ENCODE results near the gene WDR35.
A peak's percentile ranks its signal among the peaks of the same experiment; 100 is the strongest.

WDR35 gene

DNA sequence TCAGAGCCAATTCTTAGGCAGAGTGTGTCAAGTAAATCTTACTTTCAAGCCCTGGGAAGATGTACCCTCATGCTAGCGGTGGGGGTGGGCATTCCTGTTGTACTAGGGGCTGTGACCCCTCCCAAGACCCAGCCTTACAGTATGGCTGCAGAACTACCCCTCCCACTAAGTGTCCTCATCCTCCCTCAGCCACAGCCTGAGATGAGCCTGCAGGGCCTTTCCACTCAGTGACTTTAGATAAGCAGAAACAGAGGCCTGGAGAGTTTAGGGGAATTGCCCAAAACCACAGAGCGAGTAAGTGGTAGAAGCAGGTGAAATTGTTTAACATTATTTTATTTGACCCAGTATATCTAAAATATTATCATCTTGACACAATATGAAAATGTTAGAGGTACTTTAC is 124.8 kb downstream of the WDR35 start:
- DNase-seq: no peak

DNA sequence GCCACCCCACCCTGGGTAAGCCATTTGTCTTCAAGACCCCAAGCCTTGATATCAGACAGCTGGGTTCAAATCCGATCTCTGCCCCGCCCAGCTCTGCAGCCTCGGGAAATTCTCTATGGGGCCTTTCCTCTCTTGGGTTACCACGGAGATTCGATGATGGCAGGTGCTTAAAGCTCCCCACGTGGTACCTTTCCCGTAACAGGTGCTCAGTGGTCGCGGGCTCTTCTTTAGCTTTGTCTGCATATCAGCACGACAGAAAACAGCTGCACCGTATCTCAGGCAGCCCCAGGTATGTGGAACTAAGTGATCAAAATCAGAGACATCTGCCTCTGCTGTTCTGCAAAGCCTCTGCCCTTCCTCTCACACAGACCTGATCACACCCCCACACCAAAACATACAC is 125.5 kb downstream of the WDR35 start:
- DNase-seq: no peak

DNA sequence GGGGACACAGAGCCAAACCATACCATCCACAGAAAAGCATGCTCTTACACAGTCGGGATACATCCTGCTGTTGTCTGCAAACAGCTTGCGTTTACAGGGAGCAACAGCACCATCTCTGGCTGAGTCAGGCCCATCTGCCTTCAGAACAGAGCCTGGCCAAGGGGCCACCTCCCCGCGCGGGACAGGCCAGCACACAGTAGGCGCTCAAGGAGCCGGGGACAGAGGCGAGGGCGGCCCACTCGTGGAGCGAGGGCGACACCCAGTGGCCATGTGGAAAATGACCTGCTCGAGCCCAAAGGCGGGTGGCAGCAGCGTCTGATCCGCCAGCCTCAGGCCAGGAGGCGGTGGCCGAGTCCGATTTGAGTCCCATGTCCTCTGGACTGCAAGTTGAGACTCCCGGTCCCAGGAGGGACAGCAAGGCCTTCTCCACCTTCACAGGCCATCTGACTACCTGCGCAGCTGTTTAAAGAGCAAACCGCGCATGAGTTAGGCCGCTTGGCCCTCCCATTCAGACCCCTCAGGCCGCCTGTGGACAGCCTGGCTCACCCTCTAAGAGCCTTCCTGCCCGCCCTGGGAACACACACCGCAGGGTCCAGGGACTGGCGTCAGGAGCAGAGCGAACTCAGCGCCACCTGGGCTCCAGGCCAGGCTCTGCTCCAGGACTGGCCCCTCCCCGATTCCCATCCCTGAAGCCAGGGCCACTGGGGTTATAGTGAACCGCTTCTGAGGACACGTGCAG is 126.4 kb downstream of the WDR35 start:
- DNase-seq: peak; percentile 21 to 41

DNA sequence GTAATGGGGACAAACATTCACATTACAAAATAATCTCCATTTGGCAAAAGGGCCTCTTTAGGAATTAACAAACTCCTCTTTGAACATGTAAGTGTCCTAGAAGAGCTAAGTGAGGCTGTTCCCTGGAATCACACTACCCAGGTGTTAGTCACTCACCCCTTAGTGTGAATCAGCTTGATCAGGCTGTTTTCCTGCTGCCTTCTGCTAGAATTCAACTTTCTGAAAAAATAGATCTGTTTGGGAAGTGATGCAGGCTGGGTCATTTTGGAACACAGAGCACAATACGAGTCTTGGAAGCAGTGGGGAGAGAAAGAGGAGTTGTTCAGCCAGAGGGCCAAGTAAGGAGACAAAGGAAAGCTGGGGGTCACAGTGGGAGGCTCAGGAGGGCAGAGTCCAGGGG is 128.1 kb downstream of the WDR35 start:
- DNase-seq: no peak

All from Kasumi-1 (cell line).